Measurements from ENCODE around the gene DENND2A.

Gene DENND2A

DNA sequence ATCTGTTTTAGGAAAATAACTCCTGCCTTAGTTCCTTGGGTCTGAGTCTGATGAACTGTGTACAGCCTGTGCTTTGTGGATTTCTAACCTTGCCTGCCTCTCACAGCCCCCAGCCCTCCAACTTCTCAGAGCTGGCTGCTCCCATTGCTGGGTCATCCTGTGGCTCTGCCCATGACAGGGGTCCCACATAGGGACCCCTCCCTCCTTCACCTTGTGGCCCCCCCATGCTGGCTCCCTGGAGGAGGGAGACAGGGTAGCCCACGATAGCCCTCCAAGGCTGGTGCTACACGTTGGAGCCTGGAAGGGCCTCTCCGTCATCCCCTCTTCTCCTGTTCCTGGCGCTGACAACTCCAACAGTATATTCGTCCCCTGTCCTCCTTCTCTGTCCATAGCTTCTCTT lies 2.8 kb upstream of the DENND2A start:
- peaks cover 8% of the 10 kb centered on the region for H3K4me1 ChIP-seq (ENCODE audit: control insufficient read depth, insufficient read depth, low read length)
- no peaks in the 10 kb centered on the region for H3K9me3 ChIP-seq (replicated peaks; ENCODE audit: low read length)
- H3K4me3 ChIP-seq (ENCODE audit: low read length), result no peak overlapping the region
- no peak overlapping the region for H3K4me2 ChIP-seq (ENCODE audit: low read length)
- H3K9ac ChIP-seq (ENCODE audit: low read depth, low read length), result no peak overlapping the region
- no peaks in the 10 kb centered on the region for H3K36me3 ChIP-seq (ENCODE audit: insufficient read depth, low read length)
- H3K27me3 ChIP-seq (ENCODE audit: control insufficient read depth, insufficient read depth, low read length), result peaks cover 36% of the 10 kb centered on the region

DNA sequence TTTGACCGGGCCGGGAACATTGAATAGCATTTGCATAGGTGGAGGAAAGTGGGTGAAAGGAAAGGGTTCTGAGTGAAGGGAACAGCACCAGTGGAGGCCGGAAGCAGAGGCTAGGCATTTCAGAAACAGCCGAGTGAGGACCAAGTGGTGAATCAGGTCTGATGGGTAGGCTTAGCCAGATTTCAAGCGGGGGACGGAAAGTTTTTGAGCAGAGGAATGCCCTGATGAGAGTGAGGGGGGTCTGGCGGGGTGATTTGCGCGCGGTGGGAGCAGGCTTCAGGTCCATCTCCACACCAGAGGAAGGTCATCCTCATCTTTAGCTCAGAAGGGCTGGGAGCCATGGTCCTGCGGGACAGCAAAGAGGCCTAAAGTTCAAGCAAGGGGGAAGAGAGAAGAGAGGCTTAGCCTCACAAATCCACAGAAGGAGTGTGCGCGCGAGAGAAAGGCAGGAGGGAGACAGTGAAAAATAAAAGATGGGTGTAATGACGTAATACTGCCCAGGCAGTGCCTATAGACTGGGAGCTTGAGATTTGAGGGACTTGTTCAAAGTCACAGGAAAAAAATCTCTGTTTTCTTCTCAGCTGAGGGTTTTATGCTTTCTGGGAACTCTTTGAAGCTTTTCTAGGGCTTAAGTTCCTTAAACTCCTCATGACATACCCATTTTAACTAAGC lies 1.0 kb upstream of the DENND2A start:
- Histone ChIP-seq H3K4me3 (ENCODE audit: low read length) (no peak overlapping the region), H3K4me1 (ENCODE audit: control insufficient read depth, insufficient read depth, low read length) (peaks cover 8% of the 10 kb centered on the region), H3K27me3 (ENCODE audit: control insufficient read depth, insufficient read depth, low read length) (peaks cover 46% of the 10 kb centered on the region), H3K9ac (ENCODE audit: low read depth, low read length) (no peak overlapping the region), H3K4me2 (ENCODE audit: low read length) (no peak overlapping the region), H3K36me3 (ENCODE audit: insufficient read depth, low read length) (no peaks in the 10 kb centered on the region), H3K9me3 (replicated peaks; ENCODE audit: low read length) (no peaks in the 10 kb centered on the region)

DNA sequence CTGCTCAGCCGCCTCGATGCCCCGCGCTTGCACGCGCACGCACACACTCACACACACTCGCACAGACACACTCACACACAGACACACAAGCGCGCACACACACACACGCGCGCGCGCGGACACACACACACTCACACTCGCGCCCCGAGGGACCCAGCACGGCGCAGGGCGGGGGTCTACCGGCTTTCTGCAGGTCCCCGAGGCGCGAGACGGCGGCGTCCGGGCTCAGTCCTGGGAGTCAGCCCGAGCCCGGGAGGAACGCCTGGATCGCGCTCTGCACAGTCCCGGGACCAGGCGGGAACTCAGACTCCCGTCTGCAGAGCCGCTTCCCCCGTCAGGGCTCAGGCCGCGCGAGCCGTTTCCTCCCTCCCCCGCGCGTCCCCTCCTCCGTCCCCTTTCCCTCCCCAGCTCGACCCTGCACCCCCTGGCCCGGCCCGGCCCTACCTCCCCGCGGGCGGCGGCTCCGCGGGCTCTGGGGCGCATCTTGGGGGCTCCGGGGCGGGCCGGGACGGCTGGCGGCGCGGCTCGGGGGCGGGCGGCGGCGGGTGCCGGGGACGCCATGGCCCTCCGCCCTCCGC lies 464 bp downstream of the DENND2A start:
- no peaks in the 10 kb centered on the region for H3K36me3 ChIP-seq (ENCODE audit: insufficient read depth, low read length)
- H3K9me3 ChIP-seq (replicated peaks; ENCODE audit: low read length), result no peaks in the 10 kb centered on the region
- H3K9ac ChIP-seq (ENCODE audit: low read depth, low read length), result no peak overlapping the region
- H3K4me1 ChIP-seq (ENCODE audit: control insufficient read depth, insufficient read depth, low read length), result peaks cover 8% of the 10 kb centered on the region
- H3K4me3 ChIP-seq (ENCODE audit: low read length), result peak overlapping the region; percentile 59
- H3K27me3 ChIP-seq (ENCODE audit: control insufficient read depth, insufficient read depth, low read length), result peaks cover 54% of the 10 kb centered on the region
- H3K4me2 ChIP-seq (ENCODE audit: low read length), result peak overlapping the region; percentile 73

DNA sequence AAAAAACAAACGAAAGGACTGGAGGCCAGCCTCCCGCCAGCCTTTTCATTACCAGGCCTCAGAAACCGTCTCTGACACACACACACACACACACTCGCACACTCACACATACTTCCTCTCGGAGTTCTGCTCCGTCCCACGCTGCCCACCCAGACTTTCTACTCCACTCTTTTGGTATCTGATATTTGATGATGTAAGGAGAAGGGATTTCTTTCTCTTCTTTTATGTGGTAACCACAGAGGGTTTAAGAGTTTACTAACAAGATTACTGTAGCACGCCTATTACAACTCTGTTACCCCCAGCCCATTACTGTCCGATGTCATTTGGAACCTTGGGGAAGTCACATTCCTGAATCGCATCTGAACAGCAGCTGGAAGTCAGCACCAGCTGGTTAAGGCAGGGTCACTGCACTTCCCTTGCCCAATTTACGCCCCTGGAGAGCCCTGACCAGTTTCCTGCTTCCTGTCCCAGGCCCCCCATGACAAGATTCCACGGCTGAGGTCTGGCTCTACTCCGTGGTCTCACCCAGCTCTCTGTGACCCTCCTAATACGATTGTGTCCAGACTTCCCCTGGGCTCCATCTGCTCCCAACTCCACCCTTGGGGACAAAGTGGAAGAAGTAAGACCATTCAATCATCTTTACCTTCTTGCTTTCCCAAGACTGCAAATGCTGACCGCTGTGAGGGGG lies 1.1 kb downstream of the DENND2A start:
- H3K9me3 ChIP-seq (replicated peaks; ENCODE audit: low read length), result no peaks in the 10 kb centered on the region
- peak overlapping the region; percentile 73 for H3K4me2 ChIP-seq (ENCODE audit: low read length)
- peaks cover 54% of the 10 kb centered on the region for H3K27me3 ChIP-seq (ENCODE audit: control insufficient read depth, insufficient read depth, low read length)
- H3K9ac ChIP-seq (ENCODE audit: low read depth, low read length), result no peak overlapping the region
- no peaks in the 10 kb centered on the region for H3K36me3 ChIP-seq (ENCODE audit: insufficient read depth, low read length)
- H3K4me3 ChIP-seq (ENCODE audit: low read length), result peak overlapping the region; percentile 59
- peaks cover 8% of the 10 kb centered on the region for H3K4me1 ChIP-seq (ENCODE audit: control insufficient read depth, insufficient read depth, low read length)

DNA sequence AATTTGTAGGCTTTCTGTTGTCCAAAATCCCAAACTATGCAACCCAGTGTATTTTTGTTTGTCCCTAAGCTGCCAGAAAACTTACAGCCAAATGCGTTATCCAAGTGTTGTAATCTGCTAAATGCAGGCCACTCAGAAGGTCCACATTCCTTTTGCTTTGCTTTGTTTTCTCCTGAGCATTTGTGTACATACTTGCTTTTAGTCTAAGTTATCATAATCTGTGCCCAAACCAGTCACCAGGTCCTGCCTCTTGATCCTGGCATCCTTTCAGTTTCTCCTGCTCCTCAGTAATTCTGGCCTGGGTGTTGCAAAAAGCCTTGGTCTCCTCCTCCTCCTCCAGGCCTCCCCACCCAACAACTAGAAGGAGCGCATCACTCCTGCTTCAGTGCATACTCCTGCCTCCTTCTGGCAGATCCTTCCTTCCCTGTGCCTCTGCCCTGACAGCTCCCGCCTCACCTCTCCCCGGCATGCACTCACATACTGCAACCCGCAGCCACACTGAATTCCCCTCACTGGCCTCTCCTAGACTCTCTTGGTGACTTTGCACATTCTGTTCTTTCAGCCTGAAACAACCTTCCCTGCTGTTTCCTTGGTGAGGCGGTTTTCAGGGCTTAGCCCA lies 2.3 kb downstream of the DENND2A start:
- Histone ChIP-seq H3K4me2 (ENCODE audit: low read length) (no peak overlapping the region), H3K9ac (ENCODE audit: low read depth, low read length) (no peak overlapping the region), H3K36me3 (ENCODE audit: insufficient read depth, low read length) (no peaks in the 10 kb centered on the region), H3K27me3 (ENCODE audit: control insufficient read depth, insufficient read depth, low read length) (peaks cover 57% of the 10 kb centered on the region), H3K4me1 (ENCODE audit: control insufficient read depth, insufficient read depth, low read length) (peaks cover 8% of the 10 kb centered on the region), H3K4me3 (ENCODE audit: low read length) (no peak overlapping the region), H3K9me3 (replicated peaks; ENCODE audit: low read length) (no peaks in the 10 kb centered on the region)

DNA sequence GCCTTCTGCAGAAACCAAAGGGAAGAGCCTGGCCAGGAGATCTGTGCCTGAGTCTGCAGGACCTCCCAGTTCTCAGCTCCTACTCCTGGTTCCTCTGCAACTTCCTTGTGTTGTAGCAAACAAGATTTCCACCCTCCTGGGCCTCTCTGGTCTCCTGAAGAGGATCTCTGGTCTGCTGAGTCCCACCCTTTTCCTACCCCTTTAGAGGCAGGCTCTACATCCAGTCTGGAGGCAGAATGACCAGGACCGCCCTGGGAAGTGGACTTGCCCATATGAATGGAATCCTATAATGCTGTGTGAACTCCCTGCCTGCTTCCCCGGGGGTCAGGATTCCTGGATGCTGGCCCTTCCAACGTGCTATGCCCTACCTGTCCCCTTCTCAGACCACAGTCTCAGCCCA lies 3.2 kb downstream of the DENND2A start:
- Histone ChIP-seq H3K9ac (ENCODE audit: low read depth, low read length) (no peak overlapping the region), H3K27me3 (ENCODE audit: control insufficient read depth, insufficient read depth, low read length) (peaks cover 57% of the 10 kb centered on the region), H3K9me3 (replicated peaks; ENCODE audit: low read length) (no peaks in the 10 kb centered on the region), H3K4me1 (ENCODE audit: control insufficient read depth, insufficient read depth, low read length) (peaks cover 8% of the 10 kb centered on the region), H3K4me3 (ENCODE audit: low read length) (no peak overlapping the region), H3K36me3 (ENCODE audit: insufficient read depth, low read length) (no peaks in the 10 kb centered on the region), H3K4me2 (ENCODE audit: low read length) (no peak overlapping the region)

DNA sequence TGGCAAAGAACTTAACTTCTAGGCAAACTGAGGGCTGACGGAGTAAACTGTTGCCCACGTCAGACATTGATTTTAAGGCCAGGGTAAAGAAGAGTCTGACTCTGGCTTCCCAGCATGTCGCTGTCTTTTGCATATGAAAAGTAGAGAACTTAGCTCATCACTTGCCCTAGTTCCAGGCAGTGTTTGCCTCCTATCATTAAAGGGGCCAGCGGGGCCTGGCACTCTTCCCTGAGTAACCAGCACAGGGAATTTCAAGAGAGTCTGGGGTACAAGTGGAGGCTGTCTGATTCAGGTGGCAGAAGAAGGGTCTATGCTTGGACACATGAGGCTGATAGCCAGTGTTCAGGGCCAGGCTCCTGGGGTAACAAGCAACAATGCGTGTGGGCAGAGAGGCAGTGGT lies 4.8 kb downstream of the DENND2A start:
- no peak overlapping the region for H3K9ac ChIP-seq (ENCODE audit: low read depth, low read length)
- no peak overlapping the region for H3K4me3 ChIP-seq (ENCODE audit: low read length)
- H3K4me2 ChIP-seq (ENCODE audit: low read length), result no peak overlapping the region
- no peaks in the 10 kb centered on the region for H3K36me3 ChIP-seq (ENCODE audit: insufficient read depth, low read length)
- H3K9me3 ChIP-seq (replicated peaks; ENCODE audit: low read length), result no peaks in the 10 kb centered on the region
- H3K4me1 ChIP-seq (ENCODE audit: control insufficient read depth, insufficient read depth, low read length), result peaks cover 8% of the 10 kb centered on the region
- H3K27me3 ChIP-seq (ENCODE audit: control insufficient read depth, insufficient read depth, low read length), result peaks cover 60% of the 10 kb centered on the region

DNA sequence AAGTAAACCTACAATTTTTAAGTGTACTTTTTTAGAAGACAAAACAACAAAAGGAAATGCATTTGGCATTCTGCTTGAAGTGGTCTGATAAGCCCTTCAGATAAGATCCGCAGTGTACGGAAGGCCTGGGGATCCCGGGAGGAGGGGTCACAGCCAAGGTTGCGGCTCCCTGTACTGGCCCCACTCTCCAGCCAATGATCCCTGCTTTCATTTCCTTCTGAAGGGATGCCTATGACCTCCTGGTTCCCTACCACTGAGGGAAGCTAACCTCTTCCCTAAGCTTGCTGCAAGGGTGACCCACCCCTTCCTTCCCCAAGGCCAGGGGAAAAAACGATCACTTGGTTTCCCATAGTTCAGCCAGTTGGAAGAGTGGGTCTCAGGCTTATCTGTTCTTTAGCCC lies 5.3 kb downstream of the DENND2A start:
- H3K4me1 ChIP-seq (ENCODE audit: control insufficient read depth, insufficient read depth, low read length), result peaks cover 8% of the 10 kb centered on the region
- H3K27me3 ChIP-seq (ENCODE audit: control insufficient read depth, insufficient read depth, low read length), result peaks cover 58% of the 10 kb centered on the region
- no peak overlapping the region for H3K4me2 ChIP-seq (ENCODE audit: low read length)
- no peak overlapping the region for H3K4me3 ChIP-seq (ENCODE audit: low read length)
- H3K9ac ChIP-seq (ENCODE audit: low read depth, low read length), result no peak overlapping the region
- H3K36me3 ChIP-seq (ENCODE audit: insufficient read depth, low read length), result no peaks in the 10 kb centered on the region
- no peaks in the 10 kb centered on the region for H3K9me3 ChIP-seq (replicated peaks; ENCODE audit: low read length)

DNA sequence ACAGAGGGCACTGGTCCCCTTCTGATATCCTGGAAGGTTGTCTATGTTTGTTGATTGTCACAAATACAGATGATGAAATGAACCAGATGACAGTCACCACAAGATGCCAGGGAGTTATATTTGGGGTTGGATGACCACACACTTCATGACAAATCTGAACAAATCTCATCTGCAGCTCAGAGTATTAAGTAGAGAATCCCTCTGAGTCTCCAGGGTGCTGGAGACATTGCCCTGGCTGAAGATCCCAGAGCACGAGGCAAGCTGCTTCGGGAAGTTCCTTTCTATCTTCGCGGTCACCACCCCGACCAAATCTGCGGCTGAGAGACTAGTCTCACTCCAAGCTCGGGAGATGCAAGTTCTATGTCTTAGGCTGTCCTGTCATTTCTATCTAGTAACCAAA lies 9.0 kb downstream of the DENND2A start:
- Histone ChIP-seq H3K36me3 (ENCODE audit: insufficient read depth, low read length) (no peaks in the 10 kb centered on the region), H3K9me3 (replicated peaks; ENCODE audit: low read length) (no peaks in the 10 kb centered on the region), H3K9ac (ENCODE audit: low read depth, low read length) (no peak overlapping the region), H3K27me3 (ENCODE audit: control insufficient read depth, insufficient read depth, low read length) (peaks cover 36% of the 10 kb centered on the region), H3K4me2 (ENCODE audit: low read length) (no peak overlapping the region), H3K4me1 (ENCODE audit: control insufficient read depth, insufficient read depth, low read length) (peaks cover 3% of the 10 kb centered on the region), H3K4me3 (ENCODE audit: low read length) (no peak overlapping the region)

DNA sequence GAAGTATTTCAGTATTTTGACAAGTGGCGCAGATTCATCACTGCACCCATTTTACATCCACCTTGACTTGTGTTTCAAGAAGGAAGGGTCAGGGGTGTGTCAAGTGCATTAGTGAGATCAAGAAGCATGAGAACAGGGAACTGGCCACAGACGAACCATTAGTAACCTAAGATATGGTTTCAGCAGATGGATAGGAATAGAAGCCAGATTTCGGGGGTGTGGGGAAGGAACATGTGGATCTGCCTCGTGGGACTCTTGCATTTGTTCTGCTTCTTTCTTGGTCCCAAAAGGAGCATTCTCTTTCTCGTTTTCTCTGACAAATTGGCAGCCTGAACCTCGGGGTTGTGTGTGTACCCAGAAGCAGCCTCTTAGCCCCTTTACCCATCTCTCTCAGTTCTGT lies 9.6 kb downstream of the DENND2A start:
- Histone ChIP-seq H3K9ac (ENCODE audit: low read depth, low read length) (no peak overlapping the region), H3K4me1 (ENCODE audit: control insufficient read depth, insufficient read depth, low read length) (peaks cover 8% of the 10 kb centered on the region), H3K9me3 (replicated peaks; ENCODE audit: low read length) (no peaks in the 10 kb centered on the region), H3K4me2 (ENCODE audit: low read length) (no peak overlapping the region), H3K27me3 (ENCODE audit: control insufficient read depth, insufficient read depth, low read length) (peaks cover 33% of the 10 kb centered on the region), H3K4me3 (ENCODE audit: low read length) (no peak overlapping the region), H3K36me3 (ENCODE audit: insufficient read depth, low read length) (no peaks in the 10 kb centered on the region)

DNA sequence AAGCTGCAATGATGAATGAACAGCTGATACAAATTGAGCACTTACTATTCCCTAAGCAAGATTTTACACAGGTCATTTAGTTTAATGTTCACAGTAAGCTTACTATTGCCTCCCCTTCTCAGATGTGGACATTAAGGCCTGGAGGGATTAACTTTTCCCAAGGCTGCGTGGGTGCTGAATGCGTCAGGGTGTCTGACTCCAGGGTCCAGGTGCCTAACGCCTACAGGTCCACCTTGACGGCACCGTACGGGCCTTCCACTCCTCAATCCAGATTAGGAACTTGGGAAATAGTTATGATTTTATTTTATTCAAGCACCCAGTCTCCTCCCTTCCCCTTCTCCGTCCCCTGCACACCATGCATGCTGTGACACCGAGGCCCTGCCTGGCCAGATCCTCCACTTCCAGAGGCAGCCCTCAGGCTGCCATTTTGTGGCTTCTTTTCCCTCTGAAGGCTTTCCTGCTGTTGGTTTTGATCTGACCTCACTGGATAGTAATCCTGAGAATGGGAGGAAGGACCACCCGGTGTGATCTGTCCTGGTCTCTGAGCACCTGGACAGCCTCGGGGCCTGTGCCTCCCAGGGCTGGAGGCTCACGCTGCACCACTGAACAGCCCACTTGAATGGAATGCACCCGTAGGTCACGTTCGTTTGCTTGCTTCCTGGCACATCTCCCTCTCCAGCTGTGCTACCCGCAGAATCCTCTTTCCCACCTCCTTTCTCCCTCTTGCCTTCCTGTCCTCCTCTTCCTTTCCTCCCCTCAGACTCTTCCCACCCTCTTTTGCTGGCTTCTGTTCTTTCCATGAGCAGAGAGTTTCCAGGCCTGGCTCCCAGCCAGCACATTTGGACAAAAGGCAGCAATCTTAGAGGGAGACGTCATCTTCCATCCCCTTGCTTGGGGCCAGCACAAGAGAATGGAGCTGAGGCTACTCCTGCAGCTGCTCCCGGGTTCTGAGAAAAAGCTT lies 14.4 kb downstream of the DENND2A start:
- no peaks in the 10 kb centered on the region for H3K36me3 ChIP-seq (ENCODE audit: insufficient read depth, low read length)
- no peak overlapping the region for H3K9ac ChIP-seq (ENCODE audit: low read depth, low read length)
- H3K4me1 ChIP-seq (ENCODE audit: control insufficient read depth, insufficient read depth, low read length), result peaks cover 9% of the 10 kb centered on the region
- H3K4me3 ChIP-seq (ENCODE audit: low read length), result no peak overlapping the region
- no peaks in the 10 kb centered on the region for H3K9me3 ChIP-seq (replicated peaks; ENCODE audit: low read length)
- H3K4me2 ChIP-seq (ENCODE audit: low read length), result peak overlapping the region; percentile 10
- peaks cover 12% of the 10 kb centered on the region for H3K27me3 ChIP-seq (ENCODE audit: control insufficient read depth, insufficient read depth, low read length)
